Islet of Langerhans (tissue), 1 donor: ENCODE data around the gene NEDD4L.
"Not testable (repeated sequence)": the region's sequence is repeated elsewhere in the genome, so short reads cannot be mapped to it uniquely, and the experiment has no call there.

Source experiments
- FAIRE-seq: peaks from one replicate; lab custom pipeline; 2011; peaks lifted over from hg19 to GRCh38; lab: Jason Lieb, UNC

The NEDD4L gene

DNA sequence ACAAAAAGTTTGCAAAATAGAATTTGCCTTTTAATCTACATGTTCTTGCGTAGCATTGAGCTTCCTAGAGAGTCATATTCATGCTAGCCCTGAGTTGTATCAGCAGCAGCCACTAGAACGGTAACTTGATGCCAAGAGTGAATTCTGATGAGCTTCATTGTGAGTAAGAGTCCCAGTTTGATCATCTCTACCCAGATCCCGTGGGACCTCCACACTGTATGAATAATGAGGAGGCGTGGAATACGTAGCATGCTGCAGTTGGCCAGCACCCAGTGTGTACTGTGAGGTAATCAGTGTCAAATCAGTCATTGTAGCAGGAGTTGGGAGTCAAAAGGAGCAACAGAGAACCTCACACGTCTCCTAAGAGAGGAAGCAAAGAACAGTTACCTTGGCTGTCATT, 197.9 kb downstream of the NEDD4L start:
- no peak for FAIRE-seq

DNA sequence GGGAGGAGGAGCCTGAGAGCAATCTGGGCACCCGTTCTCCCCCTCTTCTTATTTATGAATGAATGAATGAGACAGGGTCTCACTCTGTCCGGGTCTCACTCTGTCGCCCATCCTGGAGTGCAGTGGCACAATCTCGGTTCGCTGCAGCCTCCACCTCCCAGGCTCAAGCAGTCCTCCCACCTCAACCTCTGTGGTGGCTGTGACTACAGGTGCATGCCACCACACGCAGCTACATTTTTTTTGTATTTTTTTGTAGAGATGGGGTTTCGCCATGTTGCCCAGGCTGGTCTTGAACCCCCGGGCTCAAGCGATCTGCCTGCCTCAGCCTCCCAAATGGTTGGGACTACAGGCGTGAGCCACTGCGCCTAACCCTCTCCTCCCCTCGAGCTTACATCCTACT, 198.4 kb downstream of the NEDD4L start:
- no peak for FAIRE-seq

DNA sequence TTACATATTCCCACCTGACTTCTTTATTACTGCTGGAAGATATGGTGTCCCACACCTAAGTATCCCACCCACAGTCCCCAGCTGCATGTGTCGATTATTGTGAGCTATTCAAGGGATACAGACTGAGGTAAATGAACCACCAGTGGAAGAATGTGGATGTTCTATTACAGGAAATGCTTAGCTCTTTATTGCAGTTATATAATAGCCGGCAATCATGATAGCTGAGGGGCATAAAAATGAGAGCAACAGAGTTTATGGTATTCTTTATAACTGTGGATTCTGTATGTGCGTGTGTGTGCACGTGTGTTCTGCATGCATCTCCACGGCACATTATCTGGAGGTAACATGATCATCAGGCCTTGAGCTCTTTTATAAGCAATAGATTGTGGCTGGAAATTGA, 198.9 kb downstream of the NEDD4L start:
- FAIRE-seq: no peak

DNA sequence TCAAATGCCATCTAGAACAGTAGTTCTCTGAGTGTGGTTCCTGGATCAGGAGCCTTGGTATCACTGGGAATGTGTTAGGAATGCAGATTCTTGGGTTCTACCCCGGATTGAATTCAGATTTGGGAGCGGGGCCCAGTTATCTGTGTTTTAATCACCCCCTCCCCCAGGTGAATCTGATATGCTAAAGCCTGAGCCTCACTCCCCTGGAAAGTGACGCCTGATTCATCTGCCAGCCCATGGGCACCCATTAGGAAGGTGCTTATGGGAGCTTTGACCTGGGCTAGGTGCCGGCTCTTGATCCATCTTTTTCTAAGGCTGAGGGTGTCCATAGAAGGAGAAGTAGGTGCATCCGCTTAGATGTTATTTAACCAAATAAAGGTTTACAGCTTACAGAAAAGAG, 199.4 kb downstream of the NEDD4L start:
- FAIRE-seq: no peak

DNA sequence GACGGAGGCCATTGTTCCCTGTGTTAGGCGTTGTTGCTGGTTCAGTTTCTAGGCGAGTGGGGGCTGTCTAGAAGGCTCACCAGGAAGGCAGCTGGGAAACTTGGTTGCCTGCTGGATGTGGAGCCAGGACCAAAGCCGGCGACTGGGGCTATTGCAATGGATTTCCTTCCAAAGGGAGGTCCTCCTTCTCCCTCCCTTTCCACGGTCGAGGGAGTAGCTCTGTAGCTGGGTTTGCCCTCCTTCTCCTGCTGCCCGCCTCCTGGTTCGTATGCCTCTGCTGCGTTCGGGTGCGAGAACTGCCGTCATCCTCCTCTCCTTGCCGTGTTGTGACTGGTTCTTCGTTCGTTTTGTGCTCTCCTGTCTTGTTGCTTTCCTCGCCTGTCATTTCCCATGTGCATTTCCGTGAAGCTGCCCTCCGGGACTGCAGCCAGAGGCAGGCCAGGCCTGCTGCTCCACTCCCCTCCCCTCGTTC, 203.4 kb downstream of the NEDD4L start:
- no peak for FAIRE-seq

DNA sequence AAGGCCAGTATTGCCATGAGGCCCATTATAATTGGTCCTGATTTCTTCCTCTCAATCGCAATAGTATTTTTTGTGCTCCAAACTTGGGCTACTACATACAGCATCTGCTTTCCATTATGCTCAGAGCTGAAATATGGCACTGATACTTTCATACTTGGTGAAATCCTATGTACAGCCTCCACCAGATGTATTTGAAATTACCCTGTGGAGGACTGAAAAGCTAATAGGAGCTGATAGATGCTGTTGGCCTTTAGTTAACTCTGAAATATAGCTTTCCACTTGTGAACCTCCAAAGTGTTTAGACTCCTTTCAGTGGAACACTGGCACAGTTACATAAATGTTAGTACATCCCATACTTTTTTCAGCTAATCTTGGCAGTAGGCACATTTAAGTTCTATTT, 205.7 kb downstream of the NEDD4L start:
- no peak for FAIRE-seq

DNA sequence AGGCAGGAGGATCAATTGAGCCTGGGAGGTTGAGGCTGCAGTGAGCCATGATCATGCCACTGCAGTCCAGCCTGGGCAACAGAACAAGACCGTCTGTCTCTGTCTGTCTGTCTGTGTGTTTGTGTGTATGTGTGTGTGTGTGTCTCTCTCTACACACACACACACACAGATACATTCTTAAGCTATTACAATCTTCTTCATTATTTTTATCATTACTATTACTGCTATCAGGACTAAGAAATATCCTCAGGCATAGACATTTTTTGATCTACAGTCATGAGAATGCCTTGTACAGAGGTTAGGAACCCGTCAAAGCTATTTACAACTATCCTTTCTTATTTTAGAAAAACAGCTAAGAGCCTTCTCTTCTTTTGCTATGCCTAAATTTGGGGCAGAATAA, 207.4 kb downstream of the NEDD4L start:
- no peak for FAIRE-seq

DNA sequence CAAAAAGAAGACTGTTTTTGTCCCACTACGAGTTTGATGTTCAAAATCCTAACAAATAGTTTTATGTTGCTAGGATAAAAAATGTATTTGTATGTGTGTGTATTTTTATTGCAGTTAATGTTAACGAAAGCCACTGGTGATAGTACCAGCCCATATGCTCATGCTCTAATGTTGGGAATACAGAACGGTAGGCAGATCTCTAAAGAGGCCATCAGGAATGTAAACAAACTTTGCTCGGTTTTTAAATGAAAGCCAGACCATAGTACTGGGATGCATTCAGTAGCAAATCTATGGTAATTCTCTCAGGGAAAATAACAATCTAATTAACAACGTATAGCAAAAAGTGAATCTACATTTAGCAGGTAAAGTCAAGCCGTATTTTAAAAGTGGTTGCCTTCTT, 208.1 kb downstream of the NEDD4L start:
- no peak for FAIRE-seq

DNA sequence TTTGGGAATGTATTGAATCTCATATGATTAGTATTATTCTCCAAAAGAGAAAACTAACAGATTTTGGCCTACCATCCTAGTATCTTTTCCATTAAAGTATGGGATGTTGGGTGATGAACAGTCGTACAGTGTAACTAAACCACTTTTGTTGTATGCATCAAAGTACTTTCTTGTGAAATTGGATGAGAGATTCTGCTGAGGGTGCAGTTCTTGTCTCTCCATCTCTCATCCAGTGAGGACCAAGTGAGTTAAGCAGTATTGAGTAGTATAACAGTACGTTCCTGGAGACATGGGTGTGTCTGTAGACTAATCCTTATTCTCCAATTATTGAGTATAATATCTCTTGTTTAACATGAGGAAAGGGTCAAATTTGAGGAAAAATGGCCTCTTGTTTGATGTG, 209.3 kb downstream of the NEDD4L start:
- FAIRE-seq: no peak

DNA sequence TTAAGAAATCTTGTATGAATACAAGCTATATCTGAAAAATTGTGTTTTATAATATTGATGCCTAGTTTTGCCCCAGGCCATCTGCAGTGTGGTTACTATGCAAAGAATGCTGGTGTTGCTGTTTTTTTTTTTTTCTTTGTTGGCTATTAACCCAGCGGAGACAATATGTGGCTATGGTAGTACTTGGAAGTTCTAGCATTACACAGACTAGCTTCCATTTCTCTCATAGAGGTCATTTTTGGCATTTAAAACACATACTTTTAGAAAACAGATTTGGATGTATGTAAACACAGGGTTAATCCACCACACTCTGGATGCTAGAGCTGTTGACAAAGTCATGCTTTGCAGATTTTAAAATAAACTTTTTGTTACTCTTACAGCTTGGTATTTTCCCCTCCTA, 209.8 kb downstream of the NEDD4L start:
- FAIRE-seq: no peak

DNA sequence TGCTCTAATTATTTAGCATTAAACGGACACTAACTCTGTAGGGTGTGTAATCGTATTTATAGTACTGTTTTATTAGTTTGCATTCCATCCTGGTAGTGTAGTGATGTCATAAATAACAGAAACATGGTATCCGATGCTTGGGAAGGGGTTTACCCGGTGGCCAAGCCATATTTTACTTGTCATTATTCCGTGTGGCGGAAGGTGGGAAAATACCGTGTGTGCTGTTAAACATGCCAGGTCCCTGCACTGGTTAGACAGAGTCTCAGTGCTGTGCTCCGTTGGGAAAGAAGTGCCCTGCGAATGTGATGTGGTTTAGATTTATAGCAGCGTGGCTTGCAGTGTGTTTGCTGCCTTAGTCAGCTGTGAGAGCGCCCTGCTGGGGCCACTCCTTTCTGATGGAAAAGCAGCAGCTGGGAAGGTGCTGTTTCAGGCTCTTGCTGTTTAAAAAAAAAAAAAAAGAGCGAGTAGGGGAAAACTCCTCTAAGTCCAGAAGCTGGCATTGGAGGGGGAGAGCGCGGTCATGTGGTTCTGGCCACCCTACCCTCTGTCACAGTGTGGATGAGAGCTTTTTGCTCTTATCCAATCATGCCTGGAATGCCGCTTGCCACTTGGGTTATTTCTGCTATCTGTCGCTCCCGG, 211.0 kb downstream of the NEDD4L start:
- no peak for FAIRE-seq

DNA sequence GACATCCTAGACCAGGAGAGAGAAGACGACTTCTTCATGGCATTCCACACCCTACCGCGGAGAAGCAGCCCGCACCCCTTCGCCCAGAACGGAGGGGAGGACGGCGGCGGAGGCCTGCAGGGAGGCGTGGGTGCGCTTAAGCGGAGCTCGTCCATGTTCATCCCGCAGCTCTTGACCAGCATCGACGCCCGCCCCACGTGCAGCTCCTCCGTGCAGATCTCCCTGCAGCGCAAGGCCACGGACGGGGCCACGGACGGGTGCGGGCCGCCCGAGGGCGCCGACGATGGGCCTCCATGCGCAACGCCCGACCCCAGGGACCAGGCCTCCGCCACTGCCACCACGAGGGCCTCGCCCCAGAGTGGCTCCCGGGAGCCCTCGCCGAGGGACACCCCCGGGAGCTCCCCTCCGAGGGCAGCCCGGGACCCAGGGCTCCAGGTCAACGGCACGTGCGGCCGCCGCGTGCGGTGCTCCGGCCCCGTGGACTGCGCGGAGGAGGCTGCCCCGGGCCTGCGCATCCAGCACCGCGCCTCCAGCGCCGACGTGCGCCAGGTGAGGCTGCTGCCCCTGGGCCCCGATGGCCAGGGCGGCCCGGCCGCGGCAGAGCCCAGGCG, 211.8 kb downstream of the NEDD4L start:
- FAIRE-seq: no peak

DNA sequence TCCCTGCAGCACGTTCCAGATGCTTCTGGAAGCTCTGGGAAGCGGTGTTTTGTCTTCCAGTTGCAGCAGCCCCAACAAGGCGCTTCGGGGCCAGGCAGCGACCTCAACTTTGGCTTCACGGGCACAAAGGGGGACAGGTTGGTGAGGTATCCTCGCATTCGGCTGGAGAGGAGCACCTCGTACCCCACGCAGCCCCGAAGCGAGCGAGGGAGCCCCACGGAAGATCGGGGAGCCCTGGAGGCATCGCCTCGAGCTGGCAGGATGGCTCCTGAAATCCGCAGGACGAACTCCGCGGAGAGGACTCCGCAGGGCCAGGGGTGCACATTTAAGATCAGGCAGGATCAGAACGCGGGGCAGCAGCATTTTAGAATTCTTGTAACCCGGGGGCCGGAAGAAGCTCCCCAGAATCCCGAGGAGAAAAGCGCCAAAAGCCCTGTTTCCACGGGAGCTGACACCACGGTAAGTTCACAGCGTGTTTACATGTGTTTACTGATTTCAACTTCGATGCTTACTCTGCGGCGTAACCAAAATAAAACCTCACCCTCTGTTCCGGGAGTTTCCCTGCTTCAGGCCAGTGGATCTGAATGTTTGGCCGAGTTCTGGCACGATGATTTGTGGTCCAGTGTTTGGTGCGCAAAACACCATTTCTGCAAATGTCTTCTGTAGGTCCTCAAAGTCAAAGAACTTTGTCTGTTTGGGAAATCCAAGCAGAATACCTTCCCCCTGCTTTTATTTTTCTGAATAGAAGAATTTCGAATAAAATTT, 212.5 kb downstream of the NEDD4L start:
- FAIRE-seq: no peak

DNA sequence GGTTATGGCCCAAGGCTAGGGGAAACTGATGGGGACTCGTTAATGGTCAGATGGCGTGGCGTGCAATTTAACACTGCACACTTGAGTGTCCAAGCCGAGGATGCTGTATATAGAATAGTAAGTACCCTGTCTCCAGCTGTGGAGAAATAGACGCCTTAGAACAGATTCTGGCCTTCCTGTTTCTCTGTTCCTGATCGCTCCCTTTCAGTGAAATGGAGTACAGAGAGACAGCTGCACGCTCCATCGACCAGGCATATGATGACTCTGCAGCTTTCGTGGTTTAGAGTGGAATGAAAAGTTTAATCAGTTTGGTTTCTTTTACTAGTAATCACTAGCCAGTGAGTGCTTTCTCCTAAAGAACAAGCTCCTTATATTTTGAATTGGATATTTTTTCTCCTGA, 213.4 kb downstream of the NEDD4L start:
- peak; percentile 70 for FAIRE-seq

DNA sequence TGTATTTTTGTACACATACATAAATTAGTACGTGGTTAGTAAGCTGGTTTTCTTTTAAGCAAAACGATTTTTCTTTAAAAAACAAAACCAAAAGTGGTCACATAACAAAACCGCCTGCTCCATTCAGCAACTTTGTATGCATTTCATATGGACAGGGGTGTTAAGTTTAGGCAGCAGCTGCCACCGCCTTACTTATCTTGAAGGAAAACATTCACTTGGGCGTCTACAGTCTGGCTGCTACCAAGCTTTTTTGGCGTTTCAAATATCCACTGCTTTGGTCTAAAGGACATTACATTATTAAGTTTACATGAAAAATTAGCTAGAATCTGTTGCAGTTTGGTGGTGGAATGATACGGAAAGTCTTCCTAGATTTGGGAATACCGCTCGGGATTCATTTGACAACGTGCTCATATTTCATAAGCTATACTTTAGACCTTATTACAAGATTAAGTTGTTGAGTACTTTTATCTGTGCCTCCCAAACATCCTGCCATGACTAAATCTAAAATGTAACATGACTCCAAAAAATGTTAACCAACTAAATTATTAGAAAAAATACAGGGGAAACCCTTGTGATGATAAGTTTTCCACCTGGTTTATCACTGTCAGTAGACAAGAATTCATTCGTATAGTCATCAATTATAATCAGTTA, 214.8 kb downstream of the NEDD4L start:
- no peak for FAIRE-seq

DNA sequence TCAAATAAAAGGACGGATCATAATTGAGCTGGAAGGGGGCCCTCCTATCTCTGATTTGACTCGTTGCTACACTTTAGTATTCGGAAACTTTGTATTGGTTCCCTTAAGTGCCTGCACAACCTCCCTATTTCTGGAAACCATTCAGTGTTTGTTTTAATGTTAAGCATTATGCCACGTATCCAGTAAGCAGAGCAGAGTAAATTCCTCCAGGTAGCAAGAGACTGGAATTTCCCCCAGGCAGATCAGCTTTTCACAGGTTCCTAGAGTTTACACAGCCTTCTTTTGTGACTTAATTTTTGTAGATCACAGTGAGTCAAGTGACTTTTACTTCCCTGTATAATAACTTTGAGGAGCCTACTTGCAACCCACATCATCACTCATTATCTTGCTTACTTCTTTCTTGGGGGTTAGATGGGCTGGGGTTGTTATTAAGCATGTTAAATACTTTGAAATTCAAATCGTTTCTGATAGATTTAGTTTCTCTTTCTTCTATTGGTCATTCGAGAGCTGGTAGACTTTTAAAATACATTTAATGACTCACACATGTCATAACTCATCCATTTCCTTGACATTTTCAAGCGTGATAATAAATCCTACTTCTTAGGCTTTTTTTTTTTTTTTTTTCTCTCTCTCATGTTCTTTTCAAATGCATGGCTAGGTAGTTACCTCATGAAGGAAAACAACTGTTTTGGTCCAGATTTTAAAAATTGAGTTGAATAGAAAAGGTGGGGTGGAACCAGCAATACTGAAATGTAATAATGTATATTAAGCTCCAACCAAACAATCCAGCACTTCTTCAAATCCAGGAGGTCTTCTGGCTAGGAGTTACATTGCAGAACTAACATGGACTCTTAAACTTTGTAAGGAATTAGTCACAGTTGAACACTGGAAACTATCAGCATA, 219.3 kb downstream of the NEDD4L start:
- peak; percentile 84 for FAIRE-seq

DNA sequence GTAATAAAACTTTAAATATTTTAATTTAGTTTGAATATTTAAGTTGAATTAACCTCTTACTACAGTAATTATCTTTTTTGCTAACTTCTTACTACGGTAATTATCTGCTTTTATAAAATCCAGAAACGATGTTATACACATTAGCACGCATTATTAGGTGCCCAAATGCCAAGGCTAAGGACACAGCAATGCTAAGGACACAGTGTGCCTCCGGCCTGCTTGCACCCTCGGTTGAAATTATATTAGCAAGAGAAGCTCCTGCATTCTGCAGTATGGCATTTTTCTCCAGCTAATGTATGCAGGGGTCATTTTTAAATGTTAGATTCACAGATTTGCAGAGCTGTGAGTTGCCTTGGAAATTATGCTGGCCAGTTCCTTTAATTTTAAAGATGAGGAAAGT, 220.0 kb downstream of the NEDD4L start:
- peak; percentile 24 for FAIRE-seq

DNA sequence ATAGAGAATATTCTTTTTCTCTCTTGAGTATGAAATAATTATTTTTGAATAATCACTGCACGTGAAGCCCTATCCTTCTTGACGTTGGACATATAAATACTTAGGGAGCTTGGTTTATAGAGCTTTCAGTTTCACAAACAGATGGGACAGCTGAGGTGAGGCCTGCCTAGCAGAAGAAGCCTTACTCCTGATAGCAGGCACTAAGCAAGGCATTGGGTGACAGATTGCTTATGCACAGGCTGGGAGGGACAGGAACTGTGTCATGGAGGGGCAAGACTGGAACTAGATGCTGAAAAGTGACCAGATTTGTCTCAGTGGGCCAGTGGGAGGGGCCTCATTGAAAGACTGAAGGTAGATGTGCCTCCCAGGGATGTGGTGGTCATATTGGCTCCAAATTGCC, 220.8 kb downstream of the NEDD4L start:
- no peak for FAIRE-seq

DNA sequence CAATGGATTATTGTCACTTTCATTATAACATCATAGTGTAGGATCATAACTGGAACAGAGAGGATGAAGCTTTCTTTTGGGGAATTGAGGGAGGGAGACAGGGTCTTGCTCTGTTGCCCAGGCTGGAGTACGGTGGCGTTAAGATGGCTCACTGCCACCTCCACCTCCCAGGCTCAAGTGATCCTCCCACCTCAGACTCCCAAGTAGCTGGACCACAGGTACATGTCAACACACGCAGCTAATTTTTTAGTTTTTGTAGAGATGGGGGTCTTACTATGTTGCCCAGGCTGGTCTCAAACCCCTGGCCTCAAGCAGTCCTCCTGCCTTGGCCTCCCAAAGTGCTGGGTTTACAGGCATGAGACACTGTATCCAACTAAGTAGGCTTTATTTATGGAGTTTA, 221.5 kb downstream of the NEDD4L start:
- not testable (repeated sequence) for FAIRE-seq

DNA sequence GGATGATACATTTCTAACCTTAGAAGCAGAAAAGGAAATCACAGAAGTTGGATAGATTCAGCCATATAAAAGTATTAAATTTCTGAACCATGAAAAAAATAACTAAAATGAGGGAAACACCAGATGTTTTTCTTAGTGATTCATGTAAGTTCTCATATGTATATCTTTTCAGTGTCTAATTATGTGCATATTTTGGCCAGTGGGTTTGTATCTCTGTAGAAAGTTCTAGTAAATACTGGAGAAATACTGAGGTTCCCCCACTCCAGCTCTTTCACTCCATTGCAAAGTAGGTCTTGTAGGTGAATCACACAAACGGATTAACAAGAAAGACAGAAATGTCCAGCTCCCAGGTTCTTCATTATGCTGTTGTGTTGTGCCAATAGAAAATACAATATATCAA, 222.3 kb downstream of the NEDD4L start:
- FAIRE-seq: no peak

DNA sequence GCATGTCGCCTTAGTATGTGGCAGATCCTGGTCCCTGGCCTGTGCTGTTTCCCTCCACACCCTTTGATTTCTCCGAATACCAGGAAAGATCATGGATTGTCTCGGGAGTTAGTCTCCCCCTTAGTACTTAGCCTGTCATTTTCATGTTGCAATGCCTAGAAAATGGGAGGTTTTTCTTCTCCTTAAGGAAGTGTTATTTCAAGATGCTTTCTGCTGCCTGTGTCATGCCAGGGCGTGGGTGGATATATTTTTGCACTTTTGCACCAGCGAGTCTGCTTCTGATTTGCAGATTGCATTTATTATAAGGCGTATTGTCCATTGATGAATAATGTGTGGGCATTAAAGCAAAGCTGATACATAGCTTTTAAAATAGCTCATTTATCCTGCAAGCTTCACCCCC, 223.5 kb downstream of the NEDD4L start:
- no peak for FAIRE-seq

DNA sequence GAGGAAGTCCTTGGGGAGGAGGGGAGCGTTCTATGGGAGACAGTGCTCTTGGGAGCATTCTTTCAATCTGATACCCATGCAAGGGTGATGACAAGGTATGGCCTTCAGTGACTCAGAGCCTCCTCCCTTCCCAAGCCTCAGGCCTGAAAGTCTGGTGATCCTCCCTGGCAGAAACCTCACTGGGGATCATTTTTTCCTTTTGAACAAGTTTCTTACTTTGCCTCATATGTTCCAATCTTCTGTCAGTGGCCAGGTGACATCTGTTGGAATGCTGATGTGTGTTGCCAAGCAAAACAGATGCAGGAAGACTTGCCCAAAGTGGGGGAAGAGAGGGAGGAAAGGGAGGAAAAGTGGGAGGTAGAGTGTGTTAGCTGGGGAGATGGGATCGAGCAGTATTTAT, 224.8 kb downstream of the NEDD4L start:
- FAIRE-seq: no peak
